Ishikawa (cell line): ENCODE measurements around the gene YIF1A.

ENCODE experiments used
- CEBPB ChIP-seq: IDR thresholded peaks from 2 replicates; pipeline ENCODE4 v1.6.1; 2012
- CREB1 ChIP-seq: IDR thresholded peaks from 2 replicates; pipeline ENCODE4 v1.6.1; 2012; ENCODE audit warnings: low read depth
- EGR1 ChIP-seq: IDR thresholded peaks from 2 replicates; pipeline ENCODE4 v1.6.1; 2012
- EP300 ChIP-seq: IDR thresholded peaks from 2 replicates; pipeline ENCODE4 v1.6.1; 2012; ENCODE audit warnings: borderline replicate concordance
- FOXM1 ChIP-seq: IDR thresholded peaks from 2 replicates; pipeline ENCODE4 v1.6.1; 2012; ENCODE audit warnings: low read depth, borderline replicate concordance
- MAX ChIP-seq: IDR thresholded peaks from 2 replicates; pipeline ENCODE4 v1.6.1; 2012
- NFIC ChIP-seq: IDR thresholded peaks from 2 replicates; pipeline ENCODE4 v1.6.1; 2012
- RAD21 ChIP-seq: IDR thresholded peaks from 2 replicates; pipeline ENCODE4 v1.6.1; 2012; ENCODE audit warnings: low read depth
- REST ChIP-seq: IDR thresholded peaks from 2 replicates; pipeline ENCODE4 v1.6.1; 2012; ENCODE audit warnings: low read depth, mild to moderate bottlenecking
- TAF1 ChIP-seq: IDR thresholded peaks from 2 replicates; pipeline ENCODE4 v1.6.1; 2012; ENCODE audit warnings: low read depth, mild to moderate bottlenecking
- TCF12 ChIP-seq: IDR thresholded peaks from 2 replicates; pipeline ENCODE4 v1.6.1; 2012; ENCODE audit warnings: low read depth
- TEAD4 ChIP-seq: IDR thresholded peaks from 2 replicates; pipeline ENCODE4 v1.6.1; 2012
- USF1 ChIP-seq: IDR thresholded peaks from 2 replicates; pipeline ENCODE4 v1.6.1; 2012
- YY1 ChIP-seq: IDR thresholded peaks from 2 replicates; pipeline ENCODE4 v1.6.1; 2012; ENCODE audit warnings: low read depth
- ZBTB7A ChIP-seq: IDR thresholded peaks from 2 replicates; pipeline ENCODE4 v1.6.1; 2012; ENCODE audit warnings: low read depth

YIF1A gene

GRCh38 chr11:66247295-66247694 lies 41.6 kb downstream of the YIF1A start:
- TF ChIP-seq EGR1 = no peak
- no peak for TF ChIP-seq RAD21
- TF ChIP-seq EP300 = no peak
- TF ChIP-seq TAF1 = no peak
- no peak for TF ChIP-seq FOXM1
- TF ChIP-seq REST = no peak
- TF ChIP-seq CEBPB = no peak

- TF ChIP-seq REST = no peak
- no peak for TF ChIP-seq EP300
- TF ChIP-seq TEAD4 = no peak
- no peak for TF ChIP-seq FOXM1
- TF ChIP-seq MAX = no peak
- no peak for TF ChIP-seq USF1
- no peak for TF ChIP-seq NFIC
- TF ChIP-seq RAD21 = no peak
- no peak for TF ChIP-seq CEBPB
These were observed 45.0 kb downstream of the YIF1A start for GRCh38 chr11:66243782-66244535.

GRCh38 chr11:66242095-66242765 lies 46.7 kb downstream of the YIF1A start:
- no peak for TF ChIP-seq EGR1
- TF ChIP-seq YY1 = no peak
- no peak for TF ChIP-seq RAD21
- no peak for TF ChIP-seq TCF12

GRCh38 chr11:66240781-66241136 lies 48.2 kb downstream of the YIF1A start:
- TF ChIP-seq EGR1 (no peak), REST (no peak), CEBPB (no peak), YY1 (no peak), TCF12 (no peak), RAD21 (no peak), ZBTB7A (no peak), FOXM1 (no peak), NFIC (no peak), CREB1 (no peak), TEAD4 (no peak), TAF1 (no peak), USF1 (no peak), MAX (no peak), EP300 (no peak)
